GM12878 (cell line): Measurements from ENCODE around the gene RUSC1. TPM values are rescaled to one million over a fixed set of nuclear protein-coding genes. Genes with fewer than 3 reads are reported as not detected.

Experiments used
- CREB1 ChIP-seq: IDR thresholded peaks from 2 replicates; pipeline ENCODE4 v1.6.1; 2012; ENCODE audit warnings: low read depth, mild to moderate bottlenecking, inconsistent platforms
- CREM ChIP-seq: IDR thresholded peaks from 2 replicates; pipeline ENCODE4 v1.6.1; 2014; ENCODE audit warnings: antibody characterized with exemption, low read depth
- DPF2 ChIP-seq: fragments of 450-650 bp; IDR thresholded peaks from 2 replicates; pipeline ENCODE4 v1.6.1; 2017; ENCODE audit warnings: mild to moderate bottlenecking
- EP300 ChIP-seq, 2 experiments: fragments of 150-350 bp in 1 of 2; IDR thresholded peaks; 2 replicates each; pipeline ENCODE4 v1.6.1; 2011 to 2012; ENCODE audit warnings: low read depth in 2 of 2, low read length in 2 of 2, borderline replicate concordance in 1 of 2, improper control_type of control experiment in 1 of 2, inconsistent platforms in 1 of 2; ENCODE audit not compliant: control insufficient read depth in 1 of 2
- FOXK2 ChIP-seq: fragments of 450-650 bp; IDR thresholded peaks from 2 replicates; pipeline ENCODE4 v1.6.1; 2017; ENCODE audit warnings: mild to moderate bottlenecking, moderate library complexity
- GATAD2B ChIP-seq: fragments of 450-650 bp; conservative IDR thresholded peaks from 2 replicates; pipeline ENCODE4 v1.6.1; 2017; ENCODE audit warnings: low read depth, mild to moderate bottlenecking, moderate library complexity
- HDAC2 ChIP-seq: fragments of 200-600 bp; sonication (generic); IDR thresholded peaks from 2 replicates; pipeline ENCODE4 v1.6.1; 2017
- HDGF ChIP-seq: fragments of 450-650 bp; IDR thresholded peaks from 2 replicates; pipeline ENCODE4 v1.6.1; 2016; ENCODE audit warnings: antibody characterized with exemption
- KLF5 ChIP-seq: fragments of 450-650 bp; IDR thresholded peaks from 2 replicates; pipeline ENCODE4 v1.6.1; 2014; ENCODE audit warnings: mild to moderate bottlenecking; ENCODE audit not compliant: partially characterized antibody
- MXI1 ChIP-seq: fragments of 150-350 bp; IDR thresholded peaks from 2 replicates; pipeline ENCODE4 v1.6.1; 2011; ENCODE audit warnings: low read depth, mild to moderate bottlenecking, inconsistent platforms, low read length, improper control_type of control experiment
- NR2C2 ChIP-seq: IDR thresholded peaks from 2 replicates; pipeline ENCODE4 v1.6.1; 2011; ENCODE audit warnings: borderline replicate concordance, low read depth; ENCODE audit not compliant: control insufficient read depth, insufficient read length
- NRF1 ChIP-seq: conservative IDR thresholded peaks from 2 replicates; pipeline ENCODE4 v1.6.1; 2011; ENCODE audit warnings: mild to moderate bottlenecking, low read depth, low read length, improper control_type of control experiment
- RELB ChIP-seq: fragments of 450-650 bp; IDR thresholded peaks from 2 replicates; pipeline ENCODE4 v1.6.1; 2017; ENCODE audit warnings: low read depth, mild to moderate bottlenecking, moderate library complexity
- SMARCA5 ChIP-seq: fragments of 450-650 bp; IDR thresholded peaks from 2 replicates; pipeline ENCODE4 v1.6.1; 2017; ENCODE audit warnings: mild to moderate bottlenecking
- SPI1 ChIP-seq: IDR thresholded peaks from 2 replicates; pipeline ENCODE4 v1.6.1; 2011; ENCODE audit warnings: low read depth, mild to moderate bottlenecking, low read length, moderate library complexity, borderline replicate concordance; ENCODE audit not compliant: insufficient read depth
- TCF3 ChIP-seq: IDR thresholded peaks from 2 replicates; pipeline ENCODE4 v1.6.1; 2012; ENCODE audit warnings: low read depth, mild to moderate bottlenecking, low read length, borderline replicate concordance; ENCODE audit not compliant: insufficient read depth
- USF1 ChIP-seq: IDR thresholded peaks from 2 replicates; pipeline ENCODE4 v1.6.1; 2011; ENCODE audit warnings: borderline replicate concordance, low read depth, mild to moderate bottlenecking, moderate library complexity, mixed read lengths, low read length; ENCODE audit not compliant: insufficient read depth; ENCODE audit errors: extremely low read length
- ZBTB4 ChIP-seq: fragments of 450-650 bp; formaldehyde crosslinking; IDR thresholded peaks from 2 replicates; pipeline ENCODE4 v1.4.0; 2022; ENCODE audit warnings: mild to moderate bottlenecking, moderate library complexity
- ZSCAN29 ChIP-seq: fragments of 450-650 bp; IDR thresholded peaks from 2 replicates; pipeline ENCODE4 v1.6.1; 2017; ENCODE audit warnings: mild to moderate bottlenecking, moderate library complexity
- polyA plus RNA-seq, 11 experiments: library from polyadenylated mRNA; depleted of rRNA in 4 of 11; unstranded in 6 of 11; stranded (reverse) in 5 of 11; fragments of >200 nt; fragmentation: Nextera tagmentation in 4 of 11; fragmentation: Illumina TruSeq in 1 of 11; extraction: Ambion mirVana in 4 of 11; extraction: Trizol in 1 of 11; gene quantifications; 1 replicate in 1 of 11; 2 replicates in 10 of 11; pipeline versions ENCODE4 v1.2.1 to v1.2.3, GENCODE V29; 2011 to 2016; ENCODE audit warnings: inconsistent platforms in 2 of 11, missing spikeins in 2 of 11, low read depth in 1 of 11
- total RNA-seq, 4 experiments: library from RNA; depleted of rRNA in 3 of 4; stranded (reverse); fragments of >200 nt in 3 of 4; fragmentation: Illumina TruSeq in 1 of 4; extraction: Trizol in 1 of 4; gene quantifications; 2 replicates each; pipeline versions ENCODE4 v1.2.1 to v1.2.3, GENCODE V29; 2013 to 2021

Gene RUSC1
- total and polyA plus RNA-seq, 10 of the 15 experiments (the other 5 are each of a cell fraction or from before 2014, with no cell fraction given), result 1.1 to 23.7 (median 12.3) TPM

GRCh38 chr1:155323729-155324036, 3.0 kb downstream of the RUSC1 start (continued):
- TF ChIP-seq ZBTB4 (no peak), SMARCA5 (no peak), HDGF (no peak), NR2C2 (no peak), DPF2 (no peak; the same call in 1 of the 2 replicates), GATAD2B (no peak), SPI1 (no peak), ZSCAN29 (no peak), KLF5 (no peak), TCF3 (no peak), FOXK2 (no peak), NRF1 (no peak), RELB (no peak), EP300 (IDR thresholded peaks at IDR 0.05; ENCODE audit: borderline replicate concordance in 1 of 2, control insufficient read depth in 1 of 2, low read depth in 2 of 2, low read length in 2 of 2) (no peak), CREB1 (0 out of 2 replicates have a peak, but pooled peaks have one; percentile 35), CREM (no peak), USF1 (no peak), MXI1 (peak; percentile 34), HDAC2 (no peak)
- TF ChIP-seq, all 136 proteins: peak for 7
